Neuronal stem cell (in vitro differentiated cells): ENCODE measurements around the gene FARS2.

Experiments
- DNase-seq: peaks from one replicate; pipeline ENCODE4 v3.0.0-alpha.2; 2013; ENCODE audit warnings: low spot score
- H2AFZ ChIP-seq: one replicate; pipeline ENCODE4 v1.6.1; 2013; ENCODE audit warnings: mild to moderate bottlenecking, low read length, inconsistent platforms
- H2AK5ac ChIP-seq: 2 replicates; pipeline ENCODE4 v1.6.1; 2013; ENCODE audit warnings: low read depth, mild to moderate bottlenecking, inconsistent platforms, low read length, moderate library complexity, mixed read lengths
- H2BK120ac ChIP-seq: 2 replicates; pipeline ENCODE4 v1.6.1; 2013; ENCODE audit warnings: low read depth, mild to moderate bottlenecking, inconsistent platforms, low read length, moderate library complexity, mixed read lengths
- H2BK12ac ChIP-seq: one replicate; pipeline ENCODE4 v1.6.1; 2013; ENCODE audit warnings: low read length, inconsistent platforms
- H2BK15ac ChIP-seq: 2 replicates; pipeline ENCODE4 v1.6.1; 2013; ENCODE audit warnings: mild to moderate bottlenecking, low read length, inconsistent platforms, mixed read lengths
- H2BK5ac ChIP-seq: one replicate; pipeline ENCODE4 v1.6.1; 2013; ENCODE audit warnings: inconsistent platforms, mild to moderate bottlenecking, low read length, moderate library complexity
- H3K14ac ChIP-seq: one replicate; pipeline ENCODE4 v1.6.1; 2013; ENCODE audit warnings: low read length, inconsistent platforms
- H3K18ac ChIP-seq: 2 replicates; pipeline ENCODE4 v1.6.1; 2013; ENCODE audit warnings: low read length, inconsistent platforms
- H3K23ac ChIP-seq: 2 replicates; pipeline ENCODE4 v1.6.1; 2013; ENCODE audit warnings: low read depth, mild to moderate bottlenecking, mixed read lengths, low read length, inconsistent platforms; ENCODE audit not compliant: poor library complexity
- H3K27ac ChIP-seq: replicated peaks from 3 replicates; pipeline ENCODE4 v1.5.1; 2013; ENCODE audit warnings: low read length, inconsistent platforms
- H3K27me3 ChIP-seq, 3 experiments: 2 replicates each; pipeline ENCODE4 v1.6.1; 2013; ENCODE audit warnings: low read length in 3 of 3, mild to moderate bottlenecking in 2 of 3, inconsistent platforms in 1 of 3, low read depth in 1 of 3, mixed read lengths in 1 of 3, moderate library complexity in 1 of 3; ENCODE audit not compliant: control insufficient read depth in 3 of 3, insufficient read depth in 3 of 3
- H3K36me3 ChIP-seq, 2 donors: replicated peaks in 1 of 2; 2 replicates each; pipeline ENCODE4 v1.6.1; 2013; ENCODE audit warnings: low read length in 2 of 2; ENCODE audit not compliant: control insufficient read depth in 2 of 2, insufficient read depth in 2 of 2
- H3K4ac ChIP-seq: 2 replicates; pipeline ENCODE4 v1.6.1; 2013; ENCODE audit warnings: inconsistent platforms, mild to moderate bottlenecking, low read length, moderate library complexity
- H3K4me1 ChIP-seq, 2 donors: 1 replicate in 1 of 2; 2 replicates in 1 of 2; pipeline ENCODE4 v1.6.1; 2013; ENCODE audit warnings: low read length in 2 of 2, low read depth in 1 of 2; ENCODE audit not compliant: control insufficient read depth in 2 of 2, insufficient read depth in 1 of 2
- H3K4me2 ChIP-seq: one replicate; pipeline ENCODE4 v1.6.1; 2013; ENCODE audit warnings: mild to moderate bottlenecking, low read length, inconsistent platforms; ENCODE audit not compliant: insufficient read depth, poor library complexity, severe bottlenecking
- H3K4me3 ChIP-seq, 2 donors: 2 replicates each; pipeline ENCODE4 v1.5.1; 2013; ENCODE audit warnings: low read length in 2 of 2, mild to moderate bottlenecking in 2 of 2, inconsistent platforms in 1 of 2, moderate library complexity in 1 of 2
- H3K79me1 ChIP-seq: one replicate; pipeline ENCODE4 v1.6.1; 2013; ENCODE audit warnings: low read depth, mild to moderate bottlenecking, inconsistent platforms, low read length, moderate library complexity
- H3K9ac ChIP-seq: one replicate; pipeline ENCODE4 v1.6.1; 2013; ENCODE audit warnings: mild to moderate bottlenecking, low read depth, low read length, inconsistent platforms; ENCODE audit not compliant: poor library complexity
- H3K9me3 ChIP-seq, 2 donors: replicated peaks in 1 of 2; 2 replicates each; pipeline versions ENCODE3 to v1.6.1; 2013; ENCODE audit warnings: low read length in 2 of 2, mild to moderate bottlenecking in 2 of 2, inconsistent platforms in 1 of 2, low read depth in 1 of 2, mixed read lengths in 1 of 2, moderate library complexity in 1 of 2; ENCODE audit not compliant: control insufficient read depth in 2 of 2, insufficient read depth in 1 of 2
- H4K8ac ChIP-seq: one replicate; pipeline ENCODE4 v1.6.1; 2013; ENCODE audit warnings: low read depth, mild to moderate bottlenecking, inconsistent platforms, low read length, moderate library complexity
- H4K91ac ChIP-seq: one replicate; pipeline ENCODE4 v1.6.1; 2013; ENCODE audit warnings: low read length, low read depth, mild to moderate bottlenecking, inconsistent platforms; ENCODE audit not compliant: poor library complexity
- WGBS, 2 donors: extraction: QIAGEN DNeasy Blood & Tissue Kit; methylation state at CpG; one replicate each; pipeline ENCODE4 v1.1.7; 2013; ENCODE audit warnings: missing lambda C conversion rate in 2 of 2, mixed read lengths in 1 of 2; ENCODE audit not compliant: insufficient read length in 2 of 2, insufficient replicate concordance in 1 of 2; ENCODE audit errors: extremely low coverage in 2 of 2; 5-methylcytosine and 5-hydroxymethylcytosine counted together

Gene FARS2

DNA sequence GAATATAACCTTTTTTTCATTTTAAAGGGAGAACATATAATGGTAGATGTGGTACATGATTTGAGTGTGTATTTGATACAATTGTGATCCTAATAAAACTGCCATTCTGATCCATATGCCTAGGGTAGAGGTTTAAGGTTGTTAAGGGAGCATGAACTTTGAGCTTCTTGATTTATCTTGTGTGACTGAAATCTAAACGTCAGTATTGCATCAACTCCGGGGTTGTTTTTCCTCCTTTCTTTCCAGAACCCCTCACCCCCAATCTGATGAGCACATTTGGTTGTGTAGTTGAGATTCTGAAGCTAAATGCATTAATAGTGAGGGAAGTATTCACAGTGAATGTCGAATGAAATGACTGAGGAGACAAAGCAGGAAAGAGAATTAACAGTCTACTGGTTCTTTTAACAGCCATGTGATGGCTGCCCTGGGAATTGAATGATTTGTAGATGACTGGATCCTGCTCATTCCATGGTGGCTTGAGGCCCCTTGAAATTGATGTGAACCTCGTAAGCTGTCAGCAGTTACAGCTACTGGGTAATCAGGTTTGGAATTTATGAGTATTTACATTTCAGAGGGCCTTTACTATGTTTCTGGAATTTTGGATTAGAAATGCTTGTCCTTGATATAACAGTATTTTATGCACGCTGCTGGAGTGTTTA lies 44.8 kb downstream of the FARS2 start:
- H2AFZ ChIP-seq: no peak overlapping the region
- H3K9me3 ChIP-seq: peaks cover 0 to 3% of the 10 kb centered on the region in 2 donors
- H3K23ac ChIP-seq: no peak overlapping the region
- H2BK120ac ChIP-seq: no peak overlapping the region
- no peak overlapping the region for H3K4me2 ChIP-seq
- H2BK12ac ChIP-seq: no peak overlapping the region
- H3K4ac ChIP-seq: no peak overlapping the region
- H3K79me1 ChIP-seq: no peaks in the 10 kb centered on the region
- no peaks in the 10 kb centered on the region for H3K27me3 ChIP-seq
- no peak overlapping the region for H3K27ac ChIP-seq
- no peak overlapping the region for H3K4me3 ChIP-seq
- no peak overlapping the region for H2AK5ac ChIP-seq
- no peak overlapping the region for H4K91ac ChIP-seq
- H4K8ac ChIP-seq: no peak overlapping the region
- WGBS, 2 donors: no CpG with 5 or more reads among the region's 5 CpGs
- DNase-seq: no peak
- no peak overlapping the region for H3K14ac ChIP-seq
- peaks cover 0 to 1% of the 10 kb centered on the region in 2 donors for H3K4me1 ChIP-seq
- no peaks in the 10 kb centered on the region for H3K36me3 ChIP-seq
- H2BK5ac ChIP-seq: no peak overlapping the region
- H3K18ac ChIP-seq: no peak overlapping the region
- H3K9ac ChIP-seq: no peak overlapping the region
- no peak overlapping the region for H2BK15ac ChIP-seq

DNA sequence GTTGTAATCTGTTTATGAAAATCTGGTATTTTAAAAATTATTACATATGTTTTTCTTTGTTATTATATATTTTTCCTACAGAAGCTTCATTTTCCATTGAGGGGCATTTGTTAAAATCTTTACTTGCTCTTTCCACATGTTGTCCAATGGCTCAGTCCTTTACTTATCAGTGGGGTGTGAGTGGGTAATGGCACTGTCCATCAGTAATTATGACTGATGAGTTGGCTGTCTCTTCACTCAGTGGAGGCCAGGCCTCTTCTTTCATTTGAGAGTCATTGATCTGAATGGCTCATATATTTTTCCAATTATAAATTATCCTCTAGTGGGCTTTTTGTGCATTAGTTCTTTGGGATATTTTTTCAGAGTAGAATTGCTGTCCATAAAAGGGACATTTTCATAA lies 45.7 kb downstream of the FARS2 start:
- Histone ChIP-seq H2BK5ac (no peak overlapping the region), H3K23ac (no peak overlapping the region), H2BK12ac (no peak overlapping the region), H3K18ac (no peak overlapping the region), H2BK120ac (no peak overlapping the region), H2AK5ac (no peak overlapping the region), H3K36me3 (no peaks in the 10 kb centered on the region), H3K27ac (no peak overlapping the region), H3K4me2 (no peak overlapping the region), H3K9ac (no peak overlapping the region), H4K91ac (no peak overlapping the region), H3K14ac (no peak overlapping the region), H2AFZ (no peak overlapping the region), H3K9me3 (peaks cover 0 to 3% of the 10 kb centered on the region in 2 donors), H3K27me3 (no peaks in the 10 kb centered on the region), H4K8ac (no peak overlapping the region), H3K4ac (no peak overlapping the region), H3K4me3 (no peak overlapping the region), H3K79me1 (no peaks in the 10 kb centered on the region), H2BK15ac (no peak overlapping the region), H3K4me1 (peaks cover 0 to 1% of the 10 kb centered on the region in 2 donors)
- DNase-seq: no peak

GRCh38 chr6:5308066-5308465 lies 46.8 kb downstream of the FARS2 start:
- no peak overlapping the region for H2AFZ ChIP-seq
- H3K9ac ChIP-seq: no peak overlapping the region
- H4K8ac ChIP-seq: no peak overlapping the region
- H3K4me2 ChIP-seq: no peak overlapping the region
- no peak overlapping the region for H2BK12ac ChIP-seq
- no peak overlapping the region for H4K91ac ChIP-seq
- no peak overlapping the region for H2BK15ac ChIP-seq
- H3K27me3 ChIP-seq: no peaks in the 10 kb centered on the region
- no peak overlapping the region for H3K4ac ChIP-seq
- H3K18ac ChIP-seq: no peak overlapping the region
- WGBS, 2 donors: no CpG with 5 or more reads among the region's 4 CpGs
- H3K14ac ChIP-seq: no peak overlapping the region
- no peak overlapping the region for H2BK5ac ChIP-seq
- no peak overlapping the region for H3K4me3 ChIP-seq
- H3K36me3 ChIP-seq: no peaks in the 10 kb centered on the region
- no peaks in the 10 kb centered on the region for H3K79me1 ChIP-seq
- H3K27ac ChIP-seq: no peak overlapping the region
- peaks cover 0 to 1% of the 10 kb centered on the region in 2 donors for H3K4me1 ChIP-seq
- DNase-seq: no peak
- H2BK120ac ChIP-seq: no peak overlapping the region
- H3K23ac ChIP-seq: no peak overlapping the region
- H3K9me3 ChIP-seq: peaks cover 0 to 3% of the 10 kb centered on the region in 2 donors
- no peak overlapping the region for H2AK5ac ChIP-seq

GRCh38 chr6:5314191-5314865 lies 53.0 kb downstream of the FARS2 start:
- no peaks in the 10 kb centered on the region for H3K9me3 ChIP-seq
- DNase-seq: no peak
- WGBS, 2 donors: no CpG with 5 or more reads among the region's 4 CpGs
- H2BK5ac ChIP-seq: no peak overlapping the region
- H3K18ac ChIP-seq: no peak overlapping the region
- H3K4ac ChIP-seq: no peak overlapping the region
- no peaks in the 10 kb centered on the region for H3K36me3 ChIP-seq
- no peak overlapping the region for H3K4me3 ChIP-seq
- H4K91ac ChIP-seq: no peak overlapping the region
- no peak overlapping the region for H2BK120ac ChIP-seq
- no peak overlapping the region for H4K8ac ChIP-seq
- no peak overlapping the region for H3K9ac ChIP-seq
- no peaks in the 10 kb centered on the region for H3K4me1 ChIP-seq
- no peak overlapping the region for H3K14ac ChIP-seq
- no peak overlapping the region for H2BK15ac ChIP-seq
- peaks cover 2% of the 10 kb centered on the region for H3K79me1 ChIP-seq
- H3K23ac ChIP-seq: no peak overlapping the region
- H2AK5ac ChIP-seq: no peak overlapping the region
- H3K27ac ChIP-seq: no peak overlapping the region
- H2AFZ ChIP-seq: no peak overlapping the region
- H3K27me3 ChIP-seq: no peaks in the 10 kb centered on the region
- no peak overlapping the region for H2BK12ac ChIP-seq
- no peak overlapping the region for H3K4me2 ChIP-seq
